Measurements from ENCODE around the gene KIT.

The KIT gene

GRCh38 chr4:54708339-54709279, 50.9 kb downstream of the KIT start:
- DNase-seq = no peak

GRCh38 chr4:54709400-54709799, 51.6 kb downstream of the KIT start:
- DNase-seq = no peak

- no peak for DNase-seq
Measured at GRCh38 chr4:54712206-54712605, 54.4 kb downstream of the KIT start.

- DNase-seq = no peak
Measured at GRCh38 chr4:54714631-54715030, 56.9 kb downstream of the KIT start.

- no peak for DNase-seq
Measured at GRCh38 chr4:54716478-54717065, 58.8 kb downstream of the KIT start.

- no peak for DNase-seq
Measured at GRCh38 chr4:54717694-54718093, 59.9 kb downstream of the KIT start.

- no peak for DNase-seq
Measured at GRCh38 chr4:54719378-54719777, 61.6 kb downstream of the KIT start.

- no peak for DNase-seq
Measured at GRCh38 chr4:54723220-54723619, 65.5 kb downstream of the KIT start.

GRCh38 chr4:54723820-54724219, 66.1 kb downstream of the KIT start:
- no peak for DNase-seq

- DNase-seq = no peak
Measured at GRCh38 chr4:54726907-54727306, 69.2 kb downstream of the KIT start.

GRCh38 chr4:54727346-54727745, 69.6 kb downstream of the KIT start:
- DNase-seq = no peak

GRCh38 chr4:54728368-54728767, 70.6 kb downstream of the KIT start:
- no peak for DNase-seq

GRCh38 chr4:54729256-54729655, 71.5 kb downstream of the KIT start:
- no peak for DNase-seq

GRCh38 chr4:54730581-54730980, 72.8 kb downstream of the KIT start:
- DNase-seq = no peak

- DNase-seq = no peak
Measured at GRCh38 chr4:54731552-54731951, 73.8 kb downstream of the KIT start.

- DNase-seq = no peak
Measured at GRCh38 chr4:54731976-54732375, 74.2 kb downstream of the KIT start.

- no peak for DNase-seq
Measured at GRCh38 chr4:54737421-54737820, 79.7 kb downstream of the KIT start.

GRCh38 chr4:54741202-54741601, 83.4 kb downstream of the KIT start:
- no peak for DNase-seq

GRCh38 chr4:54742636-54743399, 85.1 kb downstream of the KIT start:
- DNase-seq = no peak

- DNase-seq = no peak
Measured at GRCh38 chr4:54743562-54743961, 85.8 kb downstream of the KIT start.

- no peak for DNase-seq
Measured at GRCh38 chr4:54744487-54744886, 86.7 kb downstream of the KIT start.

- DNase-seq = no peak
Measured at GRCh38 chr4:54745031-54745770, 87.4 kb downstream of the KIT start.

GRCh38 chr4:54746218-54746617, 88.5 kb downstream of the KIT start:
- DNase-seq = no peak

Measured in activated CD4-positive, CD25-positive, alpha-beta regulatory T cell treated with anti-CD3 and anti-CD28 coated beads, Interleukin-2, amount 50 U/mL, for 72 hours (primary cell).